BLaER1 (cell line): Measurements from ENCODE around the gene LRRC32.

ENCODE experiments used
- H3K27ac ChIP-seq: shearing (Covaris generic); formaldehyde crosslinking; 2 replicates; pipeline ENCODE4 v1.8.1; 2022
- H3K27me3 ChIP-seq: shearing (Covaris generic); formaldehyde crosslinking; 2 replicates; pipeline ENCODE4 v1.8.1; 2022
- H3K36me3 ChIP-seq: shearing (Covaris generic); formaldehyde crosslinking; 2 replicates; pipeline ENCODE4 v1.8.1; 2022
- H3K4me1 ChIP-seq: shearing (Covaris generic); formaldehyde crosslinking; 2 replicates; pipeline ENCODE4 v1.8.1; 2022
- H3K4me2 ChIP-seq: shearing (Covaris generic); formaldehyde crosslinking; 2 replicates; pipeline ENCODE4 v1.8.1; 2022
- H3K4me3 ChIP-seq: shearing (Covaris generic); formaldehyde crosslinking; 2 replicates; pipeline ENCODE4 v1.8.1; 2022
- H3K9ac ChIP-seq: shearing (Covaris generic); formaldehyde crosslinking; 2 replicates; pipeline ENCODE4 v1.8.1; 2022
- H3K9me3 ChIP-seq: shearing (Covaris generic); formaldehyde crosslinking; 2 replicates; pipeline ENCODE4 v1.8.1; 2022
- H4K20me1 ChIP-seq: shearing (Covaris generic); formaldehyde crosslinking; 2 replicates; pipeline ENCODE4 v1.8.1; 2022
- Cebpa-rat ChIP-seq: shearing (Covaris generic); IDR thresholded peaks from 2 replicates; pipeline ENCODE4 v1.8.1; 2022

Gene LRRC32

GRCh38 chr11:76632492-76632891 lies 38.1 kb downstream of the LRRC32 start:
- no peak for TF ChIP-seq Cebpa-rat
- H3K27me3 ChIP-seq = no peaks in the 10 kb centered on the region
- H4K20me1 ChIP-seq = no peaks in the 10 kb centered on the region
- no peak overlapping the region for H3K27ac ChIP-seq
- H3K4me1 ChIP-seq = peaks cover 82% of the 10 kb centered on the region
- H3K4me2 ChIP-seq = no peak overlapping the region
- no peaks in the 10 kb centered on the region for H3K36me3 ChIP-seq
- H3K4me3 ChIP-seq = no peak overlapping the region
- H3K9me3 ChIP-seq = no peaks in the 10 kb centered on the region
- no peak overlapping the region for H3K9ac ChIP-seq

GRCh38 chr11:76631566-76632308 lies 38.8 kb downstream of the LRRC32 start:
- Histone ChIP-seq H3K4me3 (no peak overlapping the region), H3K27me3 (no peaks in the 10 kb centered on the region), H3K4me2 (peak overlapping the region; percentile 88; the same call in 1 of the 2 replicates), H3K27ac (no peak overlapping the region), H3K36me3 (no peaks in the 10 kb centered on the region), H4K20me1 (no peaks in the 10 kb centered on the region), H3K4me1 (peaks cover 82% of the 10 kb centered on the region), H3K9ac (no peak overlapping the region), H3K9me3 (no peaks in the 10 kb centered on the region)
- no peak for TF ChIP-seq Cebpa-rat

GRCh38 chr11:76630600-76631281 lies 39.8 kb downstream of the LRRC32 start:
- H3K4me3 ChIP-seq = peak overlapping the region; percentile 26
- H3K27me3 ChIP-seq = no peaks in the 10 kb centered on the region
- peak overlapping the region; percentile 63 for H3K27ac ChIP-seq
- 0 out of 2 replicates have a peak overlapping the region, but pooled peaks have one; percentile 32 for H3K9ac ChIP-seq
- no peak for TF ChIP-seq Cebpa-rat
- no peaks in the 10 kb centered on the region for H4K20me1 ChIP-seq
- no peaks in the 10 kb centered on the region for H3K36me3 ChIP-seq
- peaks cover 7% of the 10 kb centered on the region for H3K9me3 ChIP-seq
- H3K4me2 ChIP-seq = peak overlapping the region; percentile 88
- H3K4me1 ChIP-seq = peaks cover 82% of the 10 kb centered on the region

- H3K27ac ChIP-seq = peak overlapping the region; percentile 63
- 0 out of 2 replicates have a peak overlapping the region, but pooled peaks have one; percentile 32 for H3K9ac ChIP-seq
- peak overlapping the region; percentile 88 for H3K4me2 ChIP-seq
- H3K9me3 ChIP-seq = peaks cover 10% of the 10 kb centered on the region
- peaks cover 78% of the 10 kb centered on the region for H3K4me1 ChIP-seq
- no peak for TF ChIP-seq Cebpa-rat
- no peaks in the 10 kb centered on the region for H4K20me1 ChIP-seq
- H3K27me3 ChIP-seq = no peaks in the 10 kb centered on the region
- H3K4me3 ChIP-seq = peak overlapping the region; percentile 26
- no peaks in the 10 kb centered on the region for H3K36me3 ChIP-seq
Measured at GRCh38 chr11:76629853-76630599, 40.5 kb downstream of the LRRC32 start.

GRCh38 chr11:76629116-76629852 lies 41.3 kb downstream of the LRRC32 start:
- no peaks in the 10 kb centered on the region for H4K20me1 ChIP-seq
- 0 out of 2 replicates have a peak overlapping the region, but pooled peaks have one; percentile 32 for H3K9ac ChIP-seq
- no peaks in the 10 kb centered on the region for H3K36me3 ChIP-seq
- no peak for TF ChIP-seq Cebpa-rat
- H3K27ac ChIP-seq = peak overlapping the region; percentile 63
- peaks cover 10% of the 10 kb centered on the region for H3K9me3 ChIP-seq
- peak overlapping the region; percentile 26; the same call in 1 of the 2 replicates for H3K4me3 ChIP-seq
- peak overlapping the region; percentile 88 for H3K4me2 ChIP-seq
- H3K27me3 ChIP-seq = no peaks in the 10 kb centered on the region
- H3K4me1 ChIP-seq = peaks cover 75% of the 10 kb centered on the region

- Histone ChIP-seq H3K4me3 (no peak overlapping the region), H3K36me3 (no peaks in the 10 kb centered on the region), H3K27ac (no peak overlapping the region), H3K27me3 (no peaks in the 10 kb centered on the region), H3K9ac (no peak overlapping the region), H4K20me1 (no peaks in the 10 kb centered on the region), H3K9me3 (peaks cover 10% of the 10 kb centered on the region), H3K4me1 (peaks cover 78% of the 10 kb centered on the region), H3K4me2 (peak overlapping the region; percentile 88)
- no peak for TF ChIP-seq Cebpa-rat
Measured at GRCh38 chr11:76628408-76628947, 42.1 kb downstream of the LRRC32 start.

- no peak overlapping the region for H3K4me3 ChIP-seq
- H3K36me3 ChIP-seq = no peaks in the 10 kb centered on the region
- H3K27me3 ChIP-seq = no peaks in the 10 kb centered on the region
- peak overlapping the region; percentile 45; the same call in 1 of the 2 replicates for H3K9ac ChIP-seq
- H3K4me1 ChIP-seq = peaks cover 84% of the 10 kb centered on the region
- no peaks in the 10 kb centered on the region for H4K20me1 ChIP-seq
- H3K9me3 ChIP-seq = peaks cover 10% of the 10 kb centered on the region
- H3K4me2 ChIP-seq = peak overlapping the region; percentile 88
- peak overlapping the region; percentile 49 for H3K27ac ChIP-seq
- TF ChIP-seq Cebpa-rat = no peak
Measured at GRCh38 chr11:76627606-76628005, 42.9 kb downstream of the LRRC32 start.

GRCh38 chr11:76626921-76627401 lies 43.6 kb downstream of the LRRC32 start:
- H3K4me1 ChIP-seq = peaks cover 77% of the 10 kb centered on the region
- H3K27me3 ChIP-seq = no peaks in the 10 kb centered on the region
- TF ChIP-seq Cebpa-rat = no peak
- no peak overlapping the region for H3K4me3 ChIP-seq
- H3K36me3 ChIP-seq = no peaks in the 10 kb centered on the region
- H3K9ac ChIP-seq = no peak overlapping the region
- no peaks in the 10 kb centered on the region for H4K20me1 ChIP-seq
- peak overlapping the region; percentile 49; the same call in 1 of the 2 replicates for H3K27ac ChIP-seq
- H3K4me2 ChIP-seq = peak overlapping the region; percentile 88
- H3K9me3 ChIP-seq = peaks cover 10% of the 10 kb centered on the region

- H3K27me3 ChIP-seq = no peaks in the 10 kb centered on the region
- H3K4me1 ChIP-seq = peaks cover 71% of the 10 kb centered on the region
- peaks cover 10% of the 10 kb centered on the region for H3K9me3 ChIP-seq
- H4K20me1 ChIP-seq = no peaks in the 10 kb centered on the region
- no peak overlapping the region for H3K4me3 ChIP-seq
- H3K4me2 ChIP-seq = peak overlapping the region; percentile 88
- no peaks in the 10 kb centered on the region for H3K36me3 ChIP-seq
- peak overlapping the region; percentile 35; the same call in 1 of the 2 replicates for H3K27ac ChIP-seq
- H3K9ac ChIP-seq = no peak overlapping the region
- no peak for TF ChIP-seq Cebpa-rat
Measured at GRCh38 chr11:76626266-76626665, 44.3 kb downstream of the LRRC32 start.
